Activated B cell treated with CpG ODN at 0.5 μM for 24 hours (primary cell): Measurements from ENCODE around the gene PPAN. TPM values are rescaled to one million over a fixed set of nuclear protein-coding genes. Genes with fewer than 3 reads are reported as not detected.

Experiments
- ATAC-seq: fragments of 200-7000 bp; cut with Tn5 transposase; one replicate; pipeline ENCODE4 v1.10.0; 2021; ENCODE audit warnings: low read depth, mild to moderate bottlenecking, moderate library complexity
- CTCF ChIA-PET: fragments of 350-600 bp; sonication (Branson Sonifier 250); formaldehyde crosslinking; loops from one replicate; lab custom pipeline; 2021; ENCODE audit warnings: antibody characterized with exemption; lab: Charles Lee
- POLR2A ChIA-PET: fragments of 350-600 bp; sonication (Branson Sonifier 250); formaldehyde crosslinking; loops from one replicate; lab custom pipeline; 2021; ENCODE audit warnings: antibody characterized with exemption; lab: Charles Lee
- DNase-seq: peaks from one replicate; pipeline ENCODE4 v3.0.0; 2022
- H3K27ac Mint-ChIP-seq: one replicate; pipeline ENCODE4 v1.8.0; 2020; ENCODE audit warnings: mixed read lengths
- H3K27me3 Mint-ChIP-seq: one replicate; pipeline ENCODE4 v1.8.0; 2021; ENCODE audit warnings: mixed read lengths
- H3K36me3 Mint-ChIP-seq: one replicate; pipeline ENCODE4 v1.8.0; 2021; ENCODE audit warnings: low read depth, mixed read lengths
- H3K4me1 Mint-ChIP-seq: one replicate; pipeline ENCODE4 v1.8.0; 2021; ENCODE audit warnings: mixed read lengths
- H3K4me3 Mint-ChIP-seq: one replicate; pipeline ENCODE4 v1.8.0; 2020; ENCODE audit warnings: mild to moderate bottlenecking, mixed read lengths
- H3K9me3 Mint-ChIP-seq: one replicate; pipeline ENCODE4 v1.8.0; 2020; ENCODE audit warnings: mixed read lengths
- intact Hi-C: fragments of 100-400 bp; cut with micrococcal nuclease; formaldehyde crosslinking; loops from one replicate; pipeline ENCODE4 v1.15.1; 2024
- total RNA-seq: library from RNA; stranded (reverse); gene quantifications from 2 replicates; pipeline ENCODE4 v1.2.3, GENCODE V29; 2022
- TF ChIP-seq, protein P1 (sequence below): fragments of 200-600 bp; IDR thresholded peaks from one replicate; pipeline ENCODE4 v1.8.0; 2022; ENCODE audit warnings: antibody characterized with exemption, mild to moderate bottlenecking

The PPAN gene
- total RNA-seq, 1 donor from 2014 or later = 119 TPM

DNA sequence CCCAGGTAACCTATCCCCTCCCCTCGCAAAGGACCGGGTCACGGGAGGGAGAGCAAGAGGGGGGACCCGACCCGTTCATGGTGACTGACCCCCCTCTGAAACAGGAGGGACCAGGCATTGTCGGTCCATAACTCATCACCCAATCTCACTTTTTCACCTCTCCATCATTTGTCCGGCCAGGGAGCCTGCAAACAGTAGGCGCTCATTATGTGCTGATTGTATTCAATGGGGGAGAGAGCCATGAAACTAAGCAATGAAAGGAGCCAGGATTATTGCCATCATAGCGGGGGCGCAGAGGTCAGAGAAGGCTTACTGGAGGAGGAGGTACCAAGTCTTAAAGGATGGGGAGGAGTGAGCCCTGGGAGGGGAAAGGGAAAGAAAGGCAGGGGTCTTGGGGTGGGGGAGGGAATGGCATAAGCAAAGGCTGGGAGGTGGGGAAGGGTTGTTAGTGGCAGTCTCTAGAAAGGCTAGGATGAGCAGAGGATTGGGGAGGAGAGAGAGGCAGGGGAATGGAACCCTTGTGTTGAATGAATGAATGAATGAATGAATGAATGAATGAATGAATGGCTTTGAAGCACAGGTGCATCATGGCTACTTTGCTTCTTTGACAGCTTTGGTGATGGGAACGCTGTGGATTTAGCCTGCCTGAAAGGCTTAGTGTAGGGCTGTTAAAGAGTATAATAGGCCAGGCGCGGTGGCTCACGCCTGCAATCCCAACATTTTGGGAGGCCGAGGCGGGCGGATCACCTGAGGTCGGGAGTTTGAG lies 18.7 kb upstream of the PPAN start:
- TF ChIP-seq, protein P1, sequence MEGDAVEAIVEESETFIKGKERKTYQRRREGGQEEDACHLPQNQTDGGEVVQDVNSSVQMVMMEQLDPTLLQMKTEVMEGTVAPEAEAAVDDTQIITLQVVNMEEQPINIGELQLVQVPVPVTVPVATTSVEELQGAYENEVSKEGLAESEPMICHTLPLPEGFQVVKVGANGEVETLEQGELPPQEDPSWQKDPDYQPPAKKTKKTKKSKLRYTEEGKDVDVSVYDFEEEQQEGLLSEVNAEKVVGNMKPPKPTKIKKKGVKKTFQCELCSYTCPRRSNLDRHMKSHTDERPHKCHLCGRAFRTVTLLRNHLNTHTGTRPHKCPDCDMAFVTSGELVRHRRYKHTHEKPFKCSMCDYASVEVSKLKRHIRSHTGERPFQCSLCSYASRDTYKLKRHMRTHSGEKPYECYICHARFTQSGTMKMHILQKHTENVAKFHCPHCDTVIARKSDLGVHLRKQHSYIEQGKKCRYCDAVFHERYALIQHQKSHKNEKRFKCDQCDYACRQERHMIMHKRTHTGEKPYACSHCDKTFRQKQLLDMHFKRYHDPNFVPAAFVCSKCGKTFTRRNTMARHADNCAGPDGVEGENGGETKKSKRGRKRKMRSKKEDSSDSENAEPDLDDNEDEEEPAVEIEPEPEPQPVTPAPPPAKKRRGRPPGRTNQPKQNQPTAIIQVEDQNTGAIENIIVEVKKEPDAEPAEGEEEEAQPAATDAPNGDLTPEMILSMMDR = no peak
- H3K27ac Mint-ChIP-seq = peak overlapping the region; percentile 50
- H3K9me3 Mint-ChIP-seq = no peaks in the 10 kb centered on the region
- ChIA-PET CTCF (no interaction called here), POLR2A (interaction anchor here (0.7 to 1.2 kb wide), 3 partner anchors 16 to 959 kb away, joined by 3 to 10 read pairs (median 4); partner anchors contain the start of gene ANGPTL6)
- DNase-seq = no peak
- ATAC-seq = no peak
- H3K4me3 Mint-ChIP-seq = peak overlapping the region; percentile 90
- H3K36me3 Mint-ChIP-seq = peaks cover 26% of the 10 kb centered on the region
- no peaks in the 10 kb centered on the region for H3K27me3 Mint-ChIP-seq
- intact Hi-C loops = loop anchor here (5.0 kb wide), 1 partner anchor 35 kb away; no protein-coding TSS in a partner anchor
- peaks cover 26% of the 10 kb centered on the region for H3K4me1 Mint-ChIP-seq

DNA sequence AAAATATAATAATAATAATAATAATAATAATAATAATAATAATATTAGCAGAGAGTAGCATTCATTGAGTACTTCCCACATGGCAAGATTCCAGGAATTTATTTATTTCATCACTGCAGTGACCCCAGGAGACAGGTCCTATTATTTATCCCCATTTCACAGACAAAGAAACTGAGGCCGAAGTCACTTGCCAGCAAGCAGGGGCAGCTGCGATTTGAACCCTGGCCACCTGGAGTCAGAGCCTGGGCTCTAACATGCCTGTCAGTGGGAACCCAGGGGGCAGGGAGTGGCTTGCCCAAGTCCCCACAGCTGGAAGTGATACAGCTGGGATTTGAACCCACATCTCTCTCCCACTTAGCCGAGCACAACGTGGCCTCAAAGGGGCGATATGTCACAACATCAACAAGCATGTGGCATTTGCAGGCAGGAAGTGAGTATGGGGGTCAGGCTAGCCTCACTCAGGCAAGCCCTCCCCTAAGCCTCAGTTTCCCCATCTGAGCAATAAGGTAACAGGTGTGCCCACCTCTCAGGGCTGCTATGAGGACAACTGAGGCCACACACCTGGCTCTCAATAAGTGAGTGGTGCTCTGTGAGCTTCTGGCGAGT lies 17.1 kb upstream of the PPAN start:
- DNase-seq (no peak), ATAC-seq (no peak)
- POLR2A ChIA-PET = no interaction called here
- Mint-ChIP-seq H3K27ac (no peak overlapping the region), H3K27me3 (no peaks in the 10 kb centered on the region), H3K36me3 (peaks cover 39% of the 10 kb centered on the region), H3K9me3 (no peaks in the 10 kb centered on the region), H3K4me3 (no peak overlapping the region), H3K4me1 (peaks cover 33% of the 10 kb centered on the region)
- CTCF ChIA-PET = no interaction called here
- intact Hi-C loops = loop anchor here (5.0 kb wide), 1 partner anchor 33 kb away; no protein-coding TSS in a partner anchor
- TF ChIP-seq, protein P1 = no peak

- Mint-ChIP-seq H3K27me3 (no peaks in the 10 kb centered on the region), H3K36me3 (peaks cover 39% of the 10 kb centered on the region), H3K4me3 (no peak overlapping the region), H3K4me1 (peaks cover 33% of the 10 kb centered on the region), H3K27ac (no peak overlapping the region), H3K9me3 (no peaks in the 10 kb centered on the region)
- CTCF ChIA-PET = no interaction called here
- no peak for ATAC-seq
- TF ChIP-seq, protein P1 = no peak
- no peak for DNase-seq
- intact Hi-C loops = loop anchor here (5.0 kb wide), 1 partner anchor 32 kb away; no protein-coding TSS in a partner anchor
- POLR2A ChIA-PET = interaction anchor here (0.7 to 1.1 kb wide), 3 partner anchors 10 to 21 kb away, joined by 3 to 6 read pairs (median 3); partner anchors contain the start of genes ANGPTL6 and P2RY11
Observed at GRCh38 chr19:10089801-10090375, 16.3 kb upstream of the PPAN start.

DNA sequence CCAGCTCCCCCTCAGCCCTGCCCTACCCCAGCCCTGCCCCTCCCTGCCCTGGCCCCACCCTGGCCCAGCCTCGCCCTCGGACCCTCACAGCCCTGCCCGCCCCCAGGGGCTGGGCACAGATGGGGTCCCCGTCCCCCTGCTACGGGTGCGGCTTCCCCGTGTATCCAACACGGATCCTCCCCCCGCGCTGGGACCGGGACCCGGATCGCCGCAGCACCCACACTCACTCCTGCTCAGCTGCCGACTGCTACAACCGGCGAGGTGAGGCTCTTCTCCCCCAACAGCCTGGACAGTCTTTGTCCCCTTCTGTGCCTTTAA lies 14.8 kb upstream of the PPAN start:
- Mint-ChIP-seq H3K4me1 (peaks cover 34% of the 10 kb centered on the region), H3K36me3 (peaks cover 38% of the 10 kb centered on the region), H3K27ac (no peak overlapping the region), H3K4me3 (no peak overlapping the region), H3K9me3 (no peaks in the 10 kb centered on the region), H3K27me3 (no peaks in the 10 kb centered on the region)
- intact Hi-C loops = no loop called here
- ATAC-seq (no peak), DNase-seq (no peak)
- ChIA-PET CTCF (no interaction called here), POLR2A (no interaction called here)
- TF ChIP-seq, protein P1 = no peak
